Panc1 (cell line): ENCODE results near the gene ADGRG3. TPM values are rescaled to one million over a fixed set of nuclear protein-coding genes. Genes with fewer than 3 reads are reported as not detected.

ENCODE experiments used
- ATAC-seq: fragments of 200-7000 bp; cut with Tn5 transposase; 2 replicates; pipeline ENCODE4 v1.9.1; 2020; ENCODE audit warnings: mild to moderate bottlenecking, moderate library complexity
- BruUV-seq: library from RNA; stranded (reverse); fragments of 400-500 nt; replicated peaks from 2 replicates; lab custom pipeline; 2021; lab: Mats Ljungman, UMichigan
- CTCF ChIA-PET: fragments of 300-600 bp; sonication (Branson Sonifier 250); formaldehyde crosslinking; loops from one replicate; lab custom pipeline; 2022; ENCODE audit warnings: antibody characterized with exemption; lab: Charles Lee
- POLR2A ChIA-PET: fragments of 300-600 bp; sonication (Branson Sonifier 250); formaldehyde crosslinking; loops from one replicate; lab custom pipeline; 2022; ENCODE audit warnings: antibody characterized with exemption; lab: Charles Lee
- DNase-seq: peaks from one replicate; pipeline ENCODE4 v3.0.0-alpha.2; 2010; ENCODE audit warnings: low read depth, low spot score
- H3K27ac ChIP-seq: 2 replicates; pipeline ENCODE4 v1.5.1; 2011; ENCODE audit warnings: mild to moderate bottlenecking, low read length, inconsistent platforms
- H3K27me3 ChIP-seq: fragments of 200-500 bp; sonication (Bioruptor generic); 2 replicates; pipeline ENCODE4 v1.6.0; 2014; ENCODE audit warnings: low read length, inconsistent platforms; ENCODE audit not compliant: control insufficient read depth, insufficient read depth
- H3K36me3 ChIP-seq: fragments of 200-500 bp; sonication (Bioruptor generic); 2 replicates; pipeline ENCODE4 v1.5.1; 2014; ENCODE audit warnings: inconsistent platforms, mild to moderate bottlenecking, low read length, moderate library complexity; ENCODE audit not compliant: control insufficient read depth, insufficient read depth
- H3K4me1 ChIP-seq: 2 replicates; pipeline ENCODE4 v1.5.1; 2011; ENCODE audit warnings: inconsistent platforms, mild to moderate bottlenecking, low read length, moderate library complexity; ENCODE audit not compliant: control insufficient read depth, insufficient read depth
- H3K4me3 ChIP-seq, 2 experiments: 2 replicates each; pipeline ENCODE4 v1.5.1; 2011 to 2012; ENCODE audit warnings: low read depth in 2 of 2, low read length in 2 of 2, mild to moderate bottlenecking in 2 of 2, inconsistent platforms in 1 of 2, moderate library complexity in 1 of 2
- H3K9me3 ChIP-seq: fragments of 200-500 bp; sonication (Bioruptor generic); 2 replicates; pipeline ENCODE4 v1.5.1; 2014; ENCODE audit warnings: low read depth, mild to moderate bottlenecking, inconsistent platforms, low read length, moderate library complexity; ENCODE audit not compliant: control insufficient read depth, insufficient read depth
- CTCF ChIP-seq: fragments of 450-650 bp; IDR thresholded peaks from 2 replicates; pipeline ENCODE4 v1.5.1; 2017; ENCODE audit warnings: mild to moderate bottlenecking
- POLR2AphosphoS5 ChIP-seq: IDR thresholded peaks from 2 replicates; pipeline ENCODE4 v1.6.1; 2012; ENCODE audit warnings: mild to moderate bottlenecking, low read depth, low read length, moderate library complexity
- REST ChIP-seq, 2 experiments: IDR thresholded peaks; 2 replicates each; pipeline ENCODE4 v1.6.1; 2011 to 2012; ENCODE audit warnings: low read depth in 2 of 2, control low read depth in 1 of 2, low read length in 1 of 2, mild to moderate bottlenecking in 1 of 2, moderate library complexity in 1 of 2; ENCODE audit not compliant: insufficient read depth in 1 of 2
- SIN3A ChIP-seq: IDR thresholded peaks from 2 replicates; pipeline ENCODE4 v1.6.1; 2012; ENCODE audit warnings: low read depth, mild to moderate bottlenecking, low read length, moderate library complexity, borderline replicate concordance; ENCODE audit not compliant: insufficient read depth
- TCF7L2 ChIP-seq: IDR thresholded peaks from 2 replicates; pipeline ENCODE4 v1.6.1; 2011; ENCODE audit warnings: mild to moderate bottlenecking, low read depth, low read length, inconsistent platforms
- in situ Hi-C: cut with HindIII; loops from 2 replicates; pipeline ENCODE4 v1.10.0; 2016; ENCODE audit warnings: low sequenced_read_pairs, low pct_unique_long_range_greater_than_20kb
- intact Hi-C: fragments of 100-400 bp; cut with micrococcal nuclease; formaldehyde crosslinking; loops from one replicate; pipeline ENCODE4 v1.10.0; 2022; ENCODE audit not compliant: unreplicated experiment
- total RNA-seq: library from RNA; stranded (reverse); gene quantifications from one replicate; pipeline ENCODE4 v1.2.1, GENCODE V29; 2021; ENCODE audit not compliant: unreplicated experiment

Gene ADGRG3
- total RNA-seq, 1 experiment from 2014 or later = not detected

GRCh38 chr16:57649846-57650245 is 18.3 kb upstream of the ADGRG3 start:
- no peaks in the 10 kb centered on the region for H3K9me3 ChIP-seq
- ATAC-seq (no peak), DNase-seq (no peak)
- intact Hi-C loops (loop anchor here (2.0 to 5.0 kb wide), 2 partner anchors 59 to 73 kb away; no protein-coding TSS in a partner anchor), in situ Hi-C loops (no loop called here)
- peaks cover 4% of the 10 kb centered on the region for H3K4me1 ChIP-seq
- ChIA-PET POLR2A (no interaction called here), CTCF (interaction anchor here (0.6 to 0.7 kb wide), 2 partner anchors 145 to 1051 kb away, joined by 3 to 4 read pairs; no protein-coding TSS in a partner anchor)
- no TSS peak for BruUV-seq
- no peaks in the 10 kb centered on the region for H3K36me3 ChIP-seq
- no peaks in the 10 kb centered on the region for H3K27me3 ChIP-seq
- no peak overlapping the region for H3K27ac ChIP-seq
- H3K4me3 ChIP-seq = no peak overlapping the region
- no peak for TF ChIP-seq CTCF
- no peak for TF ChIP-seq TCF7L2
- no peak for TF ChIP-seq SIN3A
- no peak for TF ChIP-seq REST (IDR thresholded peaks at IDR 0.05; ENCODE audit: insufficient read depth in 1 of 2, low read depth in 2 of 2, low read length in 1 of 2)
- no peak for TF ChIP-seq POLR2AphosphoS5

- Histone ChIP-seq H3K27me3 (no peaks in the 10 kb centered on the region), H3K9me3 (no peaks in the 10 kb centered on the region), H3K27ac (no peak overlapping the region), H3K4me1 (peaks cover 1% of the 10 kb centered on the region), H3K4me3 (no peak overlapping the region), H3K36me3 (no peaks in the 10 kb centered on the region)
- intact Hi-C loops = no loop called here
- in situ Hi-C loops = no loop called here
- ChIA-PET CTCF (interaction anchor here (0.7 kb wide), 1 partner anchor 42 kb away, joined by 3 read pairs; no protein-coding TSS in a partner anchor), POLR2A (no interaction called here)
- no TSS peak for BruUV-seq
- no peak for TF ChIP-seq SIN3A
- TF ChIP-seq POLR2AphosphoS5 = no peak
- no peak for TF ChIP-seq REST (IDR thresholded peaks at IDR 0.05; ENCODE audit: insufficient read depth in 1 of 2, low read depth in 2 of 2, low read length in 1 of 2)
- TF ChIP-seq TCF7L2 = no peak
- no peak for TF ChIP-seq CTCF
- DNase-seq = no peak
- no peak for ATAC-seq
Measured at GRCh38 chr16:57651344-57652333, 16.5 kb upstream of the ADGRG3 start.
